HEK293 (cell line): ENCODE results near the gene NECTIN2.

Experiments
- FEZF1 ChIP-seq: fragments of 450-650 bp; formaldehyde crosslinking; IDR thresholded peaks from 2 replicates; pipeline ENCODE4 v1.5.1; 2016; ENCODE audit warnings: missing biosample characterization, missing genetic modification characterization
- HIC1 ChIP-seq: fragments of 450-650 bp; formaldehyde crosslinking; IDR thresholded peaks from 2 replicates; pipeline ENCODE4 v1.5.1; 2016; ENCODE audit warnings: missing biosample characterization, missing genetic modification characterization
- INSM2 ChIP-seq: fragments of 450-650 bp; formaldehyde crosslinking; IDR thresholded peaks from 2 replicates; pipeline ENCODE4 v1.5.1; 2016; ENCODE audit warnings: missing biosample characterization, missing genetic modification characterization
- PRDM10 ChIP-seq: fragments of 450-650 bp; formaldehyde crosslinking; IDR thresholded peaks from 2 replicates; pipeline ENCODE4 v1.5.1; 2016; ENCODE audit warnings: missing biosample characterization, missing genetic modification characterization
- SCRT1 ChIP-seq: fragments of 450-650 bp; formaldehyde crosslinking; IDR thresholded peaks from 2 replicates; pipeline ENCODE4 v1.5.1; 2016; ENCODE audit warnings: missing biosample characterization, missing genetic modification characterization, borderline replicate concordance
- SCRT2 ChIP-seq: fragments of 450-650 bp; formaldehyde crosslinking; IDR thresholded peaks from 2 replicates; pipeline ENCODE4 v1.5.1; 2016; ENCODE audit warnings: missing biosample characterization, missing genetic modification characterization
- SP7 ChIP-seq: fragments of 450-650 bp; formaldehyde crosslinking; IDR thresholded peaks from 2 replicates; pipeline ENCODE4 v1.5.1; 2016; ENCODE audit warnings: missing biosample characterization, missing genetic modification characterization
- TRIM28 ChIP-seq: IDR thresholded peaks from 2 replicates; pipeline ENCODE4 v1.6.1; 2011; ENCODE audit warnings: low read length, control low read depth, borderline replicate concordance
- ZBTB21 ChIP-seq: fragments of 450-650 bp; formaldehyde crosslinking; IDR thresholded peaks from 2 replicates; pipeline ENCODE4 v1.5.1; 2017; ENCODE audit warnings: missing biosample characterization, missing genetic modification characterization
- ZBTB48 ChIP-seq: fragments of 450-650 bp; formaldehyde crosslinking; IDR thresholded peaks from 2 replicates; pipeline ENCODE4 v1.5.1; 2016; ENCODE audit warnings: missing biosample characterization, missing genetic modification characterization
- ZNF133 ChIP-seq: fragments of 450-650 bp; formaldehyde crosslinking; IDR thresholded peaks from 2 replicates; pipeline ENCODE4 v1.5.1; 2016; ENCODE audit warnings: missing biosample characterization, missing genetic modification characterization
- ZNF214 ChIP-seq: fragments of 450-650 bp; formaldehyde crosslinking; IDR thresholded peaks from 2 replicates; pipeline ENCODE4 v1.5.1; 2017; ENCODE audit warnings: missing biosample characterization, mild to moderate bottlenecking, missing genetic modification characterization, borderline replicate concordance
- ZNF266 ChIP-seq: fragments of 450-650 bp; formaldehyde crosslinking; IDR thresholded peaks from 2 replicates; pipeline ENCODE4 v1.5.1; 2016; ENCODE audit warnings: missing biosample characterization, missing genetic modification characterization, low read depth
- ZNF394 ChIP-seq: fragments of 450-650 bp; formaldehyde crosslinking; IDR thresholded peaks from 2 replicates; pipeline ENCODE4 v1.5.1; 2016; ENCODE audit warnings: missing biosample characterization, missing genetic modification characterization, mild to moderate bottlenecking, moderate library complexity, borderline replicate concordance
- ZNF404 ChIP-seq: fragments of 450-650 bp; formaldehyde crosslinking; IDR thresholded peaks from 2 replicates; pipeline ENCODE4 v1.5.1; 2017; ENCODE audit warnings: missing biosample characterization, missing genetic modification characterization
- ZNF501 ChIP-seq: fragments of 450-650 bp; formaldehyde crosslinking; IDR thresholded peaks from 2 replicates; pipeline ENCODE4 v1.5.1; 2016; ENCODE audit warnings: missing biosample characterization, missing genetic modification characterization
- ZNF518A ChIP-seq: fragments of 450-650 bp; formaldehyde crosslinking; conservative IDR thresholded peaks from 2 replicates; pipeline ENCODE4 v1.5.1; 2016; ENCODE audit warnings: low read depth, missing biosample characterization, missing genetic modification characterization
- ZNF549 ChIP-seq: fragments of 450-650 bp; IDR thresholded peaks from 2 replicates; pipeline ENCODE4 v1.5.1; 2018; ENCODE audit warnings: missing biosample characterization, missing genetic modification characterization, mild to moderate bottlenecking, inconsistent platforms, moderate library complexity
- ZNF571 ChIP-seq: fragments of 450-650 bp; formaldehyde crosslinking; IDR thresholded peaks from 2 replicates; pipeline ENCODE4 v1.5.0; 2017; ENCODE audit warnings: missing biosample characterization, missing genetic modification characterization
- ZNF639 ChIP-seq: fragments of 450-650 bp; formaldehyde crosslinking; IDR thresholded peaks from 2 replicates; pipeline ENCODE4 v1.5.1; 2016; ENCODE audit warnings: missing biosample characterization, missing genetic modification characterization
- ZNF654 ChIP-seq: fragments of 450-650 bp; formaldehyde crosslinking; IDR thresholded peaks from 2 replicates; pipeline ENCODE4 v1.5.1; 2016; ENCODE audit warnings: low read depth, missing biosample characterization, missing genetic modification characterization
- ZNF664 ChIP-seq: fragments of 450-650 bp; formaldehyde crosslinking; IDR thresholded peaks from 2 replicates; pipeline ENCODE4 v1.5.1; 2016; ENCODE audit warnings: missing biosample characterization, missing genetic modification characterization
- ZNF701 ChIP-seq: fragments of 450-650 bp; formaldehyde crosslinking; IDR thresholded peaks from 2 replicates; pipeline ENCODE4 v1.5.1; 2016; ENCODE audit warnings: missing biosample characterization, missing genetic modification characterization
- ZNF777 ChIP-seq: fragments of 450-650 bp; formaldehyde crosslinking; IDR thresholded peaks from 2 replicates; pipeline ENCODE4 v1.5.1; 2017; ENCODE audit warnings: missing biosample characterization, missing genetic modification characterization, borderline replicate concordance
- ZNF843 ChIP-seq: fragments of 450-650 bp; formaldehyde crosslinking; IDR thresholded peaks from 2 replicates; pipeline ENCODE4 v1.5.1; 2016; ENCODE audit warnings: missing biosample characterization, missing genetic modification characterization
- ZXDB ChIP-seq: fragments of 450-650 bp; formaldehyde crosslinking; IDR thresholded peaks from 2 replicates; pipeline ENCODE4 v1.5.1; 2016; ENCODE audit warnings: missing biosample characterization, missing genetic modification characterization

Gene NECTIN2

GRCh38 chr19:44845612-44846454, at the start of gene NECTIN2 (continued):
- no peak for TF ChIP-seq ZNF639 (tag by site-specific recombination)
- TF ChIP-seq ZNF133 (tag by site-specific recombination): no peak
- no peak for TF ChIP-seq ZNF549 (tag by site-specific recombination)
- TF ChIP-seq ZNF701 (tag by site-specific recombination): no peak
- no peak for TF ChIP-seq ZNF777
- peak; percentile 54 for TF ChIP-seq ZBTB48 (tag by site-specific recombination)
- TF ChIP-seq ZNF664 (tag by site-specific recombination): no peak
- TF ChIP-seq SCRT1 (tag by site-specific recombination): no peak
- no peak for TF ChIP-seq ZNF214 (tag by site-specific recombination)
- no peak; the same call in none of the 2 replicates for TF ChIP-seq ZNF501 (tag by site-specific recombination)
- TF ChIP-seq INSM2: no peak
- TF ChIP-seq SCRT2: no peak
- TF ChIP-seq PRDM10: peak; percentile 92
- no peak for TF ChIP-seq ZNF394 (tag by site-specific recombination)
- no peak for TF ChIP-seq ZNF266 (tag by site-specific recombination)
- peak; percentile 36; the same call in 1 of the 2 replicates for TF ChIP-seq TRIM28
- TF ChIP-seq SP7 (tag by site-specific recombination): peak; percentile 81
- no peak for TF ChIP-seq HIC1
- peak; percentile 62 for TF ChIP-seq ZNF654 (tag by site-specific recombination)
- no peak for TF ChIP-seq ZNF518A (tag by site-specific recombination)
- TF ChIP-seq ZXDB (tag by site-specific recombination): peak; percentile 76
- peak; percentile 67 for TF ChIP-seq ZBTB21
- no peak for TF ChIP-seq ZNF404 (tag by site-specific recombination)
- TF ChIP-seq ZNF571 (tag by site-specific recombination): no peak
- no peak for TF ChIP-seq FEZF1 (tag by site-specific recombination)
- TF ChIP-seq ZNF843: no peak; the same call in 1 of the 2 replicates
